Gastrocnemius medialis (tissue), 4 donors: ENCODE results near the gene ELMO1. TPM values are rescaled to one million over a fixed set of nuclear protein-coding genes. Genes with fewer than 3 reads are reported as not detected.

Experiments used
- ATAC-seq, 2 donors: fragments of 150-250 bp; one replicate each; pipeline ENCODE4 v1.9.1; 2016
- DNase-seq, 2 donors: peaks; one replicate each; pipeline ENCODE4 v3.0.0-alpha.2; 2019
- H3K27ac ChIP-seq, 4 donors: fragments of 200-600 bp; sonication (generic); 1 replicate in 1 of 4; 2 replicates in 3 of 4; pipeline ENCODE4 v1.5.1; 2016 to 2018; ENCODE audit warnings: mild to moderate bottlenecking in 2 of 4, moderate library complexity in 1 of 4
- H3K27me3 ChIP-seq, 3 donors: fragments of 200-600 bp; sonication (generic) in 2 of 3; 1 replicate in 1 of 3; 2 replicates in 2 of 3; pipeline versions ENCODE4 v1.5.1 to v1.6.0; 2016 to 2019; ENCODE audit warnings: mild to moderate bottlenecking in 1 of 3, moderate library complexity in 1 of 3
- H3K36me3 ChIP-seq, 2 donors: fragments of 200-600 bp; sonication (generic) in 1 of 2; one replicate each; pipeline ENCODE4 v1.5.1; 2017 to 2018
- H3K4me1 ChIP-seq, 2 donors: fragments of 200-600 bp; sonication (generic) in 1 of 2; one replicate each; pipeline ENCODE4 v1.5.1; 2016 to 2017; ENCODE audit warnings: mild to moderate bottlenecking in 2 of 2
- H3K4me3 ChIP-seq, 4 donors: fragments of 200-600 bp; sonication (generic) in 3 of 4; 1 replicate in 1 of 4; 2 replicates in 3 of 4; pipeline ENCODE4 v1.5.1; 2016 to 2019; ENCODE audit warnings: mild to moderate bottlenecking in 2 of 4
- H3K9me3 ChIP-seq, 3 donors: fragments of 200-600 bp; sonication (generic) in 2 of 3; 1 replicate in 1 of 3; 2 replicates in 2 of 3; pipeline ENCODE4 v1.5.1; 2016 to 2019
- POLR2A ChIP-seq, 2 donors: fragments of 450-650 bp; IDR thresholded peaks; one replicate each; pipeline ENCODE4 v1.6.1; 2017; ENCODE audit warnings: antibody characterized with exemption in 2 of 2, mild to moderate bottlenecking in 2 of 2, moderate library complexity in 2 of 2
- in situ Hi-C, 4 donors: fragments of 200-750 bp; cut with MboI; loops; one replicate each; pipeline versions ENCODE4 v1.15.0 to v1.8.0; 2017; ENCODE audit warnings: low sequenced_read_pairs in 4 of 4
- intact Hi-C: fragments of 100-400 bp; cut with DNase I; formaldehyde crosslinking; loops from one replicate; pipeline ENCODE4 v1.15.1; 2023; ENCODE audit warnings: low total_unique reads
- total RNA-seq, 4 donors: library from RNA; depleted of rRNA; stranded (reverse); fragments of >200 nt; gene quantifications; one replicate each; pipeline versions ENCODE4 v1.1.0 to v1.2.3, GENCODE V29; 2016
- TF ChIP-seq, protein P1 (sequence below), 5 experiments: fragments of 450-650 bp in 3 of 5; fragments of 200-600 bp in 2 of 5; sonication (generic) in 2 of 5; IDR thresholded peaks in 4 of 5; conservative IDR thresholded peaks in 1 of 5; 1 replicate in 4 of 5; 2 replicates in 1 of 5; pipeline ENCODE4 v1.5.1; 2016 to 2019; ENCODE audit warnings: antibody characterized with exemption in 5 of 5, mild to moderate bottlenecking in 3 of 5, moderate library complexity in 3 of 5

The ELMO1 gene
- total RNA-seq, 4 donors from 2014 or later: 8.4 to 18.9 (median 14.6) TPM

- intact Hi-C loops: no loop called here
- DNase-seq (no peak), ATAC-seq (no peak)
- in situ Hi-C loops: no loop called here
- no peak overlapping the region for H3K27ac ChIP-seq
- peaks cover 6% of the 10 kb centered on the region in 2 donors for H3K4me1 ChIP-seq
- TF ChIP-seq, protein P1, sequence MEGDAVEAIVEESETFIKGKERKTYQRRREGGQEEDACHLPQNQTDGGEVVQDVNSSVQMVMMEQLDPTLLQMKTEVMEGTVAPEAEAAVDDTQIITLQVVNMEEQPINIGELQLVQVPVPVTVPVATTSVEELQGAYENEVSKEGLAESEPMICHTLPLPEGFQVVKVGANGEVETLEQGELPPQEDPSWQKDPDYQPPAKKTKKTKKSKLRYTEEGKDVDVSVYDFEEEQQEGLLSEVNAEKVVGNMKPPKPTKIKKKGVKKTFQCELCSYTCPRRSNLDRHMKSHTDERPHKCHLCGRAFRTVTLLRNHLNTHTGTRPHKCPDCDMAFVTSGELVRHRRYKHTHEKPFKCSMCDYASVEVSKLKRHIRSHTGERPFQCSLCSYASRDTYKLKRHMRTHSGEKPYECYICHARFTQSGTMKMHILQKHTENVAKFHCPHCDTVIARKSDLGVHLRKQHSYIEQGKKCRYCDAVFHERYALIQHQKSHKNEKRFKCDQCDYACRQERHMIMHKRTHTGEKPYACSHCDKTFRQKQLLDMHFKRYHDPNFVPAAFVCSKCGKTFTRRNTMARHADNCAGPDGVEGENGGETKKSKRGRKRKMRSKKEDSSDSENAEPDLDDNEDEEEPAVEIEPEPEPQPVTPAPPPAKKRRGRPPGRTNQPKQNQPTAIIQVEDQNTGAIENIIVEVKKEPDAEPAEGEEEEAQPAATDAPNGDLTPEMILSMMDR (IDR thresholded peaks at IDR 0.05 in 4 of 5, conservative IDR thresholded peaks at IDR 0.05 in 1 of 5): no peak
- TF ChIP-seq POLR2A (IDR thresholded peaks at IDR 0.05): no peak
- no peaks in the 10 kb centered on the region for H3K36me3 ChIP-seq
- H3K4me3 ChIP-seq: no peak overlapping the region
- no peaks in the 10 kb centered on the region for H3K27me3 ChIP-seq
- H3K9me3 ChIP-seq: no peaks in the 10 kb centered on the region
Observed at GRCh38 chr7:37429435-37429791, 19.3 kb downstream of the ELMO1 start.

GRCh38 chr7:37428681-37429434, 19.8 kb downstream of the ELMO1 start:
- Histone ChIP-seq H3K4me3 (no peak overlapping the region), H3K9me3 (no peaks in the 10 kb centered on the region), H3K36me3 (no peaks in the 10 kb centered on the region), H3K4me1 (peaks cover 6 to 10% of the 10 kb centered on the region in 2 donors), H3K27me3 (no peaks in the 10 kb centered on the region), H3K27ac (no peak overlapping the region)
- intact Hi-C loops (no loop called here), in situ Hi-C loops (no loop called here)
- ATAC-seq: no peak
- TF ChIP-seq, protein P1 (IDR thresholded peaks at IDR 0.05 in 4 of 5, conservative IDR thresholded peaks at IDR 0.05 in 1 of 5): no peak
- TF ChIP-seq POLR2A (IDR thresholded peaks at IDR 0.05): no peak
- no peak for DNase-seq

DNA sequence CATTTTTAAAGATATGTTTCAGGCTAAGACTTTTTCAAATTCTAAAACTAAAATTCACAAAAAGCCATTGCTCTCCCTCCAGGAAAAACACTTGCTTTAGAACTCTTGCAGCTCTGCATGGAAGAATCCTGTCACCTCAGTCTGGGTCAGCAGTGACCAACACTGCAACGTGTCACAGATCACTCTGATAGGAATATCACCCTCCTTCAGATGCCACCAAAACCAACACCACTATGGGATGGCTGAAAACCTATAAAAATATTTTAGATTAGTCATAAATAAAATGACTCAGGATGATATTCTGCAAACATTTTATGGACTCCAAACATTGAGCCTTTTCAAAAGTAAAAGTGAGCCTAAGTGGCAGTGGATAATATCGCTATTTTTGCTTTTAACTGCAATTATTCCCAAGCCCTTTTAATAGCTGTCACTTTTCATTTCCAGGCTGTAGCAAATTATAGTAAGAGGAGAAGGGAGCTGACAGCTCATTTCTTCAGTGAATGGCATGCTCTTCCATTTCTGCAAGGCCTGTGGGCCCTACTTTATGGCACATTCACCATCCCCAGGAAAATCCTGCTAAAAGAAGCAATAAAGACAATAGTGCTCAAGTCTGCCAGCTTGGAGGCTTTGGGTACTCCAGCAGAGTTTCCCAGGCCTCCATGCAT, 21.3 kb downstream of the ELMO1 start:
- no peak for ATAC-seq
- H3K27ac ChIP-seq: no peak overlapping the region
- H3K9me3 ChIP-seq: no peaks in the 10 kb centered on the region
- H3K36me3 ChIP-seq: no peaks in the 10 kb centered on the region
- peaks cover 0 to 4% of the 10 kb centered on the region in 2 donors for H3K4me1 ChIP-seq
- no peak for TF ChIP-seq POLR2A (IDR thresholded peaks at IDR 0.05)
- no peak overlapping the region for H3K4me3 ChIP-seq
- in situ Hi-C loops: no loop called here
- H3K27me3 ChIP-seq: no peaks in the 10 kb centered on the region
- no peak for DNase-seq
- intact Hi-C loops: no loop called here

DNA sequence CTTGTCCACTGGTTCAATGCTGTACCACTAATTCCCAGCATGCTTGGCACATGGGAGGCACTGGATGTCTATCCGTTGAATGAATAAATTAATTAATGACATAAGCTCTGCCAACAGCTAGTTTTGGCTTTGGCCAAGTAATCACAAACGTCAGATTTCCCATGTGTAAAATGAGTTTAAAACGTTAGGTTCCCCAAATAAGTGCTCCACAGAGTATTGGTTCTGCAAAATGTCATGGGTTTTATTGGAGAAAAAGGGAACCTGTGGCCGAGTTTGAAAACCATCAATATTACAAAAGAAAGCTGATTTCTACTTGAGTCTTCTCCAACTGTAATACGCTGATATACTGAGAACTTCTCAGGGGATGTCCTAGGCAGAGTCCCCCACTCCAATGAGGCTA, 23.2 kb downstream of the ELMO1 start:
- TF ChIP-seq, protein P1 (IDR thresholded peaks at IDR 0.05 in 4 of 5, conservative IDR thresholded peaks at IDR 0.05 in 1 of 5): no peak
- TF ChIP-seq POLR2A (IDR thresholded peaks at IDR 0.05): no peak

GRCh38 chr7:37424995-37425394, 23.7 kb downstream of the ELMO1 start:
- Histone ChIP-seq H3K36me3 (no peaks in the 10 kb centered on the region), H3K27ac (no peak overlapping the region), H3K27me3 (no peaks in the 10 kb centered on the region), H3K4me3 (no peak overlapping the region), H3K4me1 (peaks cover 3 to 9% of the 10 kb centered on the region in 2 donors), H3K9me3 (no peaks in the 10 kb centered on the region)
- in situ Hi-C loops: no loop called here
- TF ChIP-seq, protein P1 (IDR thresholded peaks at IDR 0.05 in 4 of 5, conservative IDR thresholded peaks at IDR 0.05 in 1 of 5): no peak
- no peak for TF ChIP-seq POLR2A (IDR thresholded peaks at IDR 0.05)
- intact Hi-C loops: no loop called here
- ATAC-seq (no peak), DNase-seq (peak in 1 of 2 donors; percentile 6)

More for the DNA sequence above, 23.2 kb downstream of the ELMO1 start:
- ATAC-seq (no peak), DNase-seq (no peak)
- H3K9me3 ChIP-seq: no peaks in the 10 kb centered on the region
- H3K4me3 ChIP-seq: no peak overlapping the region
- H3K4me1 ChIP-seq: peaks cover 3 to 9% of the 10 kb centered on the region in 2 donors
- in situ Hi-C loops: no loop called here
- no peaks in the 10 kb centered on the region for H3K36me3 ChIP-seq
- intact Hi-C loops: no loop called here
- H3K27me3 ChIP-seq: no peaks in the 10 kb centered on the region
- H3K27ac ChIP-seq: no peak overlapping the region
